ENCODE data around the gene MED13L.

The MED13L gene

GRCh38 chr12:116126610-116127009 lies 150.9 kb downstream of the MED13L start:
- ATAC-seq (ENCODE audit: insufficient read depth, low read depth) (no peak), DNase-seq (no peak)
- H3K79me2 ChIP-seq (ENCODE audit: insufficient read depth, low read length), result peaks cover 100% of the 10 kb centered on the region
- no peaks in the 10 kb centered on the region for H3K27me3 ChIP-seq (ENCODE audit: insufficient read depth, low read length, poor library complexity)
- no peak overlapping the region for H3K9ac ChIP-seq (ENCODE audit: low read depth, low read length)
- TF ChIP-seq, protein P1, sequence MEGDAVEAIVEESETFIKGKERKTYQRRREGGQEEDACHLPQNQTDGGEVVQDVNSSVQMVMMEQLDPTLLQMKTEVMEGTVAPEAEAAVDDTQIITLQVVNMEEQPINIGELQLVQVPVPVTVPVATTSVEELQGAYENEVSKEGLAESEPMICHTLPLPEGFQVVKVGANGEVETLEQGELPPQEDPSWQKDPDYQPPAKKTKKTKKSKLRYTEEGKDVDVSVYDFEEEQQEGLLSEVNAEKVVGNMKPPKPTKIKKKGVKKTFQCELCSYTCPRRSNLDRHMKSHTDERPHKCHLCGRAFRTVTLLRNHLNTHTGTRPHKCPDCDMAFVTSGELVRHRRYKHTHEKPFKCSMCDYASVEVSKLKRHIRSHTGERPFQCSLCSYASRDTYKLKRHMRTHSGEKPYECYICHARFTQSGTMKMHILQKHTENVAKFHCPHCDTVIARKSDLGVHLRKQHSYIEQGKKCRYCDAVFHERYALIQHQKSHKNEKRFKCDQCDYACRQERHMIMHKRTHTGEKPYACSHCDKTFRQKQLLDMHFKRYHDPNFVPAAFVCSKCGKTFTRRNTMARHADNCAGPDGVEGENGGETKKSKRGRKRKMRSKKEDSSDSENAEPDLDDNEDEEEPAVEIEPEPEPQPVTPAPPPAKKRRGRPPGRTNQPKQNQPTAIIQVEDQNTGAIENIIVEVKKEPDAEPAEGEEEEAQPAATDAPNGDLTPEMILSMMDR (IDR thresholded peaks at IDR 0.05; ENCODE audit: borderline replicate concordance, extremely low read depth, low read length, poor library complexity, severe bottlenecking), result no peak
- no peak for TF ChIP-seq EZH2 (IDR thresholded peaks at IDR 0.05; ENCODE audit: borderline replicate concordance, low read depth, low read length, severe bottlenecking)
- H3K4me3 ChIP-seq (ENCODE audit: low read depth in 1 of 2, low read length in 2 of 2), result no peak overlapping the region
- no peaks in the 10 kb centered on the region for H3K9me3 ChIP-seq (ENCODE audit: insufficient read depth, low read length, severe bottlenecking)
- H3K4me1 ChIP-seq (ENCODE audit: insufficient read depth, low read length), result peaks cover 11% of the 10 kb centered on the region; the same call in 1 of the 2 replicates
- no peak overlapping the region for H3K4me2 ChIP-seq (ENCODE audit: insufficient read depth, low read length)
- H3K27ac ChIP-seq (ENCODE audit: low read length), result no peak overlapping the region
- H3K36me3 ChIP-seq (ENCODE audit: insufficient read depth, low read length), result no peaks in the 10 kb centered on the region
- peaks cover 76% of the 10 kb centered on the region for H4K20me1 ChIP-seq (ENCODE audit: insufficient read depth, low read length)
- H2AFZ ChIP-seq (ENCODE audit: low read depth, low read length), result no peak overlapping the region

DNA sequence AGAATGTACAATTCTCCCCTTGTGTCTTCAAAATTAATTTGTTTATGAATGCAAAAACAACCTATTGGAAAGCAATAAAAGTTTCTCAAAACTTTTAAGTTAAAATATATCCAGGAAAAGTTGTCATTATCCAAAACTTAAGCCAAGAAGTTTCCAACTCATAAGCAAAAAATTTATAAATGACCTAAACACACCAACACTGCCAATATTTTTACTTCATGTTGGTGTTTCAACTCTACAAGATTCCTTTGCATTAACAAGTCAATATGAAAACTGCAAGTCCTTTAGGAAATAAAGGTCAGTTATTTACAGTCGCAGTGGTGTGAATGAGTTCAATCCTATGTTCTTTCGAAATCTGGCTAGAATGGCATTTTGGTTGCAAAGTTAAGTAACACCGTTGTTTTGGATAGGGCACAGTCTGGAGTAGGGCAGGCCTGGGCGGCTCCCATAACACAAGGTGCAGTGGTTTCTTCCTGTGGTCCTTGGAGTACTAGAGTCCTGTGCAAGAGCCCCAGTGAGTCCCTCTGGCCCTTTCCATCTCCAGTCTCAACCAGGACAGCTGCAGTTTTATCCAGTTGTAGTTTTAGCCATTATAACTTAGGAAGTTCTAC lies 151.4 kb downstream of the MED13L start:
- ATAC-seq (ENCODE audit: insufficient read depth, low read depth), result no peak
- Histone ChIP-seq H3K36me3 (ENCODE audit: insufficient read depth, low read length) (no peaks in the 10 kb centered on the region), H3K4me3 (ENCODE audit: low read depth in 1 of 2, low read length in 2 of 2) (no peak overlapping the region), H3K4me2 (ENCODE audit: insufficient read depth, low read length) (no peak overlapping the region), H3K9ac (ENCODE audit: low read depth, low read length) (no peak overlapping the region), H3K79me2 (ENCODE audit: insufficient read depth, low read length) (peaks cover 100% of the 10 kb centered on the region), H3K4me1 (ENCODE audit: insufficient read depth, low read length) (peaks cover 10% of the 10 kb centered on the region; the same call in 1 of the 2 replicates), H3K27ac (ENCODE audit: low read length) (no peak overlapping the region), H3K9me3 (ENCODE audit: insufficient read depth, low read length, severe bottlenecking) (no peaks in the 10 kb centered on the region), H4K20me1 (ENCODE audit: insufficient read depth, low read length) (peaks cover 76% of the 10 kb centered on the region), H2AFZ (ENCODE audit: low read depth, low read length) (no peak overlapping the region), H3K27me3 (ENCODE audit: insufficient read depth, low read length, poor library complexity) (no peaks in the 10 kb centered on the region)
- TF ChIP-seq EZH2 (IDR thresholded peaks at IDR 0.05; ENCODE audit: borderline replicate concordance, low read depth, low read length, severe bottlenecking), result no peak
- TF ChIP-seq, protein P1 (IDR thresholded peaks at IDR 0.05; ENCODE audit: borderline replicate concordance, extremely low read depth, low read length, poor library complexity, severe bottlenecking), result no peak
- DNase-seq, result no peak

DNA sequence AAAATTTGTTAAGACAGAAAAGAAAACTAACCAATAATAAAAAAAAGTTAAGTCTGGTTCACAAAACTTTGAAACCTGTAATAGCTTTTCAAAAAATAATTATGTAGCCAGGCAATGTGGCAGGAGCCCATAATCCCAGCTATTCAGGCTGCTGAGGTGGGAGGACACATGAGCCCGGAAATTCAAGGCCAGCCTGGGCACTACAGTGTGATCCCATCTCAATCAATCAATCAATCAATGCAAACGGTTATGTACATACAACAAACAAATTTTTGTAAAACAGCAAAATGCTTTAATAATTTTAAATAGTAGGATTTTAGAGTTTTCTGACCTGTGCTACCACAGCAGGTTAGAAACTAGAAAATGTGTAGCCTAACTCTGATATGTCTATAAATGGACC lies 152.4 kb downstream of the MED13L start:
- Histone ChIP-seq H3K4me2 (ENCODE audit: insufficient read depth, low read length) (no peak overlapping the region), H3K4me1 (ENCODE audit: insufficient read depth, low read length) (peaks cover 10% of the 10 kb centered on the region; the same call in 1 of the 2 replicates), H3K4me3 (ENCODE audit: low read depth in 1 of 2, low read length in 2 of 2) (no peak overlapping the region), H4K20me1 (ENCODE audit: insufficient read depth, low read length) (peaks cover 75% of the 10 kb centered on the region), H3K27ac (ENCODE audit: low read length) (no peak overlapping the region), H3K79me2 (ENCODE audit: insufficient read depth, low read length) (peaks cover 100% of the 10 kb centered on the region), H3K9ac (ENCODE audit: low read depth, low read length) (no peak overlapping the region), H3K9me3 (ENCODE audit: insufficient read depth, low read length, severe bottlenecking) (no peaks in the 10 kb centered on the region), H2AFZ (ENCODE audit: low read depth, low read length) (no peak overlapping the region), H3K27me3 (ENCODE audit: insufficient read depth, low read length, poor library complexity) (no peaks in the 10 kb centered on the region), H3K36me3 (ENCODE audit: insufficient read depth, low read length) (no peaks in the 10 kb centered on the region)
- DNase-seq (no peak), ATAC-seq (ENCODE audit: insufficient read depth, low read depth) (no peak)
- TF ChIP-seq, protein P1 (IDR thresholded peaks at IDR 0.05; ENCODE audit: borderline replicate concordance, extremely low read depth, low read length, poor library complexity, severe bottlenecking), result no peak
- no peak for TF ChIP-seq EZH2 (IDR thresholded peaks at IDR 0.05; ENCODE audit: borderline replicate concordance, low read depth, low read length, severe bottlenecking)

Measured in DND-41 (cell line).